Activated T-cell treated with anti-CD3 and anti-CD28 coated beads for 4 hours (primary cell): ENCODE data around the gene NFYB.
"Not testable (repeated sequence)": the region's sequence is repeated elsewhere in the genome, so short reads cannot be mapped to it uniquely, and the experiment has no call there.

Source experiments
- DNase-seq: peaks from one replicate; pipeline ENCODE4 v3.0.0-alpha.2; 2020

Gene NFYB

DNA sequence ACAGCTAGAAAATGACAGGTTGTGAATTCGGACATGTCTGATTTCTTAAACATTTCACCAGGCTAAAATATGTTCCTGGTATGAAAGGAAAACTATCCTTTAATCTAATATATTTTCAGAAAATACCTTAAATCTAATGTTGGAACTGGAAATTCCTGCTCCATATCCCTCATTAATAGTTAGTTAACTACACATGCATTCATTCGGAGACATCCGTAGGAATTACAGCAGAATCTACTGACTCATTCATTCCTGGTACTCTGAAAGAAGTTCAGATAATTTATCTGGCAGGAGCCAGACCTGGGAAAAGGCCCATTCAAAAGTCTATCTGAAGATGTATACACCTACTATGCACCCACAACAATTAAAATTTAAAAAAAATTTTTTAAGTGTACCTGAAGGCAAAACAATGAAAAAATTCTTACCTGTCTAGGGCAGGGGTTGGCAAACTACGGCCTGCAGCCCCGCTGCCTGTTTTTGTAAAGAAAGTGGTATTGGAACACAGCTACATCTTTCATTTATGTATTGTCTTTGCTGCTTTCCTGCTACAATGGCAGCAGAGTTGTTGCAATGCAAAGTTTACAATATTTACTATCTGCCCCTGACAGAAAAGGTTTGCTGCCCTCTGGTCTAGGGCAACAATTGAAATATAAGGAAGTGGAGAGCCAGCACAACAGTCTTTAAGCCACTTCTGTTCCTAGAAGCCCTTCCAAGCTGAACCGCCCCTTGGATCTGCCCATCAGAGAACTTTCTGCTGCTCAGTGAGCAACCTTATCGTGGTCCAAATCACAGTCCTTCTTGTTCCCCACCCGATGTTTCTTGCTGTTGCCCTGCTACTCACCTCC, 17.9 kb upstream of the NFYB start:
- DNase-seq, result no peak

DNA sequence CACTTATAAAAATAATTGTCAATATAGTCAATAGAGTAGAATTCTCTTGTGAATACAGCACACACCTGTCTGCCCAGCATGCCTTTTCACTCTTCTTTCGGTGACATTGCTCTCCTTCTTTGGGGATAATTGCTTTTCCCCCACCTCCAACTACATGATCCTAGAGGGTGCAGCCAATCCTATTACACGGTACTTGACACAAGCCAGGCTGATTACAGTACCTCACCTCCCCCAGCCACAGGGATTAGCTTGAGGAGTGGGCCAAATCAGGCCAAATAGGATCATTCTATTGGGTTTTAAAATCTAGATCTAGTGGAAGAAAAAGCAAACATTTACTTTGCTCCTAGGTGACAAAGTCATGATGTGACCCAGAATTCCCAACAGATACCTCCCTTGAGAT, 16.8 kb upstream of the NFYB start:
- no peak for DNase-seq

DNA sequence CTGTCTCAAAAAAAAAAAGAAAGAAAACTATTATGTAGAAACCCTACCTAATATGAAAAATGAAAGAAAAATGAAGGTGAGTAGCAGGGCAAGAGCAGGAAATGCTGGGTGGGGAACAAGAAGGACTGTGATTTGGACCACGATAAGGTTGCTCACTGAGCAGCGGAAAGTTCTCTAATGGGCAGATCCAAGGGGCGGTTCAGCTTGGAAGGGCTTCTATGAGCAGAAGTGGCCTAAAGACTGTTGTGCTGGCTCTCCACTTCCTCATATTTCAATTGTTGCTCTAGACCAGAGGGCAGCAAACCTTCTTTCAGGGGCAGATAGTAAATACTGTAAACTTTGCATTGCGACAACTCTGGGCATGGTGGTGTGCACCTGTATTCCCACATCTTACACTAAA, 16.3 kb upstream of the NFYB start:
- DNase-seq, result no peak

DNA sequence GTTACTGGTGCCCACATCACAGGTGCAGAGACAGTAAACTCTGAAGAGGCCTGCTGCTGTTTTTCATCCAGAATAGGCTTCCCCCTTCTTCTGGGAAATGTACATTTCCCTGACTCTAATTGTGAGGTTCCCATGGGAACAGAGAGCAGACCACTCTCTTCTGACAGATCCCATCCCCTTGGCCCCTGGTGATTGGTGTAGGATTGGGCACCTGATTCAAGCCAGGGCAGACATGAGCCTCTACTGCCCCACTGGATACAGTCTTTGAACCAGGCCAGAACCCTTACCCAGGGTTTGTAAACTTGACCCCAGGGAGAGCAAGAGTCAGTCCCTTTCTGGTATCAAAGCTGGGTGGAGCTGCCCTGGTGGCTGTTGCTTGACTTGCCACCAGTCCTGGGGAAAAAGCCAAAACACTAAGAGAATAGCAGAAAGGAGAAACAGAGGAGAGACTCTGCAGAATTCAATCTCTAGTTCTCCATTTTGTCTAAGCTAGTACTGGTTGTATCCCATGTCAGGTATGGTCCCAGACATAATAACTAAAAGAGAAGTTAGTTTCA, 14.8 kb upstream of the NFYB start:
- no peak for DNase-seq

DNA sequence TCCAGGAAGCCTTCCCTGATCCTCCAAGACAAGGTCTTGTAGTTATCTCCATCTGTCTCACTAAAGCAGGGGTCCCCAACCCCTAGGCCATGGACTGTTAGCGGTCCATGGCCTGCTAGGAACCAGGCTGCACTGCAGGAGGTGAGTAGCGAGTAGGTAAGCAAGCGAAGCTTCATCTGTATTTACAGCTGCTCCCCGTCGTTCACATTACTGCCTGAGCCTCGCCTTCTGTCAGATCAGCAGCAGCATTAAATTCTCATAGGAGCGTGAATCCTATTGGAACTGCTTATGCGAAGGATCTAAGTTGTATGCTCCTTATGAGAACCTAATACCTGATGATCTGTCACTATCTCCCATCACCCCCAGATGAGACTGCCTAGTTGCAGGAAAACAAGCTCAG, 12.4 kb upstream of the NFYB start:
- no peak for DNase-seq

DNA sequence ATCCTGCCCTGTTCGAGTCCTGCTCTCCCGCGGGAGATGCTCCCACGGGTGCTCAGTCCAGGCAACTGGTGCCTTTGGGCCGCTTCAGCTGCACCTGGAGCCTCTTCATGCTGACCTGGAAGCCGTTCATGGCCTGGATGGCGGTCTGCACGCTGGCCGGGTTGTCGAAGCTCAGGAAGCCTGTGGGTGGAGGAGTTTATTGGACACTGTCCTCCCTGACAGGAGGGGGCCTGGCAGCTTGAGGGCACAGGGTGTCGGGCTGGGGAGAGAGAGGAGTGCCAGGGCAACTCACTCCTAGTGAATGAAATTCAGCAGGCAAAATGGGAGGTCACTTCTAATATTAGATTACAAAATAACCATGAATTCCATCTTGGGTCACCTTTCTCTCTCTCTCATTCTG, 9.3 kb upstream of the NFYB start:
- no peak for DNase-seq

DNA sequence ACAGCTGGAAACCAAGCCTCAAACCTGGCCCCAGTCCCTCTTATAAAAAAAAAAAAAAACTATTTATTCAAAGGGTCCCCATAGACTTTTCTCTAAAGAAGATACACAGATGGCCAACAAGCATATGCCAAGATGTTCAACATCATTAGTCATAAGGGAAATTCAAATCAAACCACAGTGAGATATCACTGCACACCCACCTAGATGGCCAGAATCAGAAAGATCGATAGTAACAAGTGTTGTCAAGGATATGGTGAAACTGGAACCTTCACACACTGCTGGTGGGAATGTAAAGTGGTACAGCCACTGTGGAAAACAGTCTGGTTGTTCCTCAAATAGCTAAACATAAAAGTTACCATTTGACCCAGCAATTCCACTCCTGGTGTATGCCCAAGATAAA, 5.9 kb upstream of the NFYB start:
- DNase-seq, result no peak

DNA sequence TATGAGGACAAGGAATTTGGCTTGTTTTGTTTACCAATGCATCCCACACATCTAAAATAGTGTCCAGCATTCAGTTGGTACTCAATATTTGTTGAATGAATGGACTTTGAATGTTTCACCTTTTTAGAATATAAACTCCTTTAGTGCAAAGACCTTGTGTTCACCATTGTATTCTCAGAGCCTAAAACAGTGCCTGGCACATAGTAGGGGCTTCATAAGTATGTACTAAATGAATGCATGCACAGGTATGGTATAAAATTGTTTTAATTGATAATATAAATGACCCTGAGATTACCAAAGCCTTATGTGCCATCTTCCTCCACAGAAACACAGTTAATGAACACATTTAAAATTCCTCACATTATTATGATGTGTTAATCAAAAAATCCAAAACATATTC, 5.0 kb upstream of the NFYB start:
- no peak for DNase-seq

DNA sequence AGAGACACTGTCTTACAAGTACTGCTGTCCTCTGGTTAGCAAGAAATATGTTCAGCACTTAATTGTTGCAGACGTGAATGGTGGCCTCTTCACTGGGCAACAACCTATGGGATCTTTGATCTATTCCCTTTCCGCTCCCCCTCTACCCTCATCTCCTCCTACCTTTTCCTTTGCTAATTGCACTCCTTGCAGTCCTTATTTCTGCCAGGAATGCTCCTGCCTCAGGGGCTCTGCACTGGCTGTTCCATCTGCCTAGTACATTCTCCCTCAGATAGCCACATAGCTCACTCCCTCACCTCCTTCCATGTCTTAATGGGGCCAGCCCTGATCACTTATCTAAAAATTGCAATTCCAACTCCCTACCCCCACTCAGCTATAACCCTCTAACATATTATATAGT, 4.5 kb upstream of the NFYB start:
- DNase-seq, result no peak

DNA sequence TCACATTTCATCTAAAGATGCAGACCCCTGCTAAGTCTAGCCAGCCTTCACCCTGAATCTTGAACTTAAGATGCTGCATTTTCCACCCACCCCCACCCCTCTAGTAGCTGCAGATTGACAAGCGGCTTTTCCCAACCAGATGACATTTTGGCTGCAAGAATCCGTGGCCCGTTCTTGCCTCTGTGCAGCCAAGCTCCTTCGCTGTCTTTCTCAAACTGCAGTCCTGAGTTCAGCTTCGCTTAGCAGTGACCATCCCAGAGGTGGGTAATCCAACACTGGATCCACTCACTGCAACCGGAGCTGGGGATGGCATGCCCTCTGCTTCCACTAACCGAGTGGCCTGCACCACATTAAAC, 765 bp upstream of the NFYB start:
- no peak for DNase-seq

DNA sequence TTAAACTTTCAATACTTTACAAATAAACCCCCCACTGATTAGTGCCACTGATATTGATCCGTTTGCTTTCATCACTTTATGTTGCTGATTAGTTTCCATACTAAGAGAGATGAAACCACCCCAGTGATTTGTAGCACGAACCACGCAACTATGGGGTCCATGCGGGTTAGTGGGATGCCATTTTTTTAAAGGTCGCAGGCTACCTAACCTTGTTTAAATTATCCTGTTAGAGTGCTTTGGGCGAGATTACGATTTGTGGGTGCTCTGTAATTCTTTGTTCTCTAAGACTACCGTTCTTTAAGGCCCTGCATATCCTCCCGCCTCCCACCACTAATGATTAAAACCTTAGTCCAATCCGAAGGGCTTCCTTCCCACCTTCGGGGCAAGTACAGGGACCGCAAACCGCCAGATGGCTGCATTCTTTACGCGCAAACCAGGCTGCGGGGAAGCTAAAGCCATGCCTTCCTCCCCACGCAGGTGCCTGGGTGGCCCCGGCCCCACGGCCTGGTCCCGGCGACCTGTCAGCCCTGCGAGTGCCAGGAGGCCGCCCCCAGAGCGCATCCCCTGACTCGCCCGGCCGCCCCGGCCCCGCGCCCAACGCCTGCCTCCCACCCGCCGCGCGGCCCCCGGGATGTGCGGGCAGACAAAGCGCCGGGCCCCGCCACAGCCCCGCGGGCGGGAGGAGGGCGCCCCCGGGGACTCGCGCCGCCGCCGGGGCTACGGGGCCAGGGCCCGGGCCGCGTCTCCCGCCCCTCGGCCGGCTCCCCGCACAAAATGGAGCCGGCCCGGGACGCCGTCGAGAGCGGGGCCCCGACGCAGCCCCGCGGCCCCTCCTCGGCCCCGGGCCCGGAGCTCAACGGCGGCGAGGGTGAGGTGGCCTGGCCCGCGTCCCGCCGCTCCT, 759 bp downstream of the NFYB start:
- peak; percentile 16 for DNase-seq

DNA sequence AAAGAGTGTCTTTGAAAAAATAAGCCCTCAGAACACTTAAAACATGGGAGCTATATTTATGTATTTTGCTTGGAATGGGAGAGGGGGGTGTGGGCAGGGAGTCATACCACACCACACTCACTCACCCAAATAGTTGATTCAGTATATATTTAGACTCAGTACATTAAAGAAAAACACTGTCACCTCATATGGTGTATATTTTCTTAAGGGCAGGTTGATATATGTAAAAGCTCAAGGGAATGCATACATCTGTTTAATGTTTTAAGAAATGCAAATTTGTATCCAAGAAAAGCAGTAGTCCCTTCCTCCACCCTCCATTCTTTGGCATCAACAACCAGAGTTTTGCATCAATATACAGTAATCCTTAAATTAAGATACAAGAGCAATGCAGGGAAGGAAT, 1.4 kb downstream of the NFYB start:
- no peak for DNase-seq

DNA sequence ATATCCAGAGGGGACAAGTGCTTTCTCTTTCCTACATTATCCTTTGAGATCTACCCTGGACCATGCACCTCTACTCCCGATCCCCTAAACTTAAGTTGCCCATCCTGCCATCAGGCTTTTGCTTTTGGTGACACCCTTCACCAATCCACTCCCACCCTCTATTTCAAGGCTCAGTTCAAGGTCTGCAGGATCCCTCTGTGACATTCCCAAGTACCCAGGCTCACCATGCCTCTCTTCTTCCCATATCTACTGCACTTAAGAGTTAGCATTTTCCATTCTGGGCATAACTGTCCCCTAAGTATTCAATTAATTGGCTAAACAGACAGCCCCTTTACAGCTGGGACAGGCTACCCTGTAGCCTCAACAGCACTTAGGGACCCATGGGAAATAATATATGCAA, 3.1 kb downstream of the NFYB start:
- DNase-seq, result no peak

DNA sequence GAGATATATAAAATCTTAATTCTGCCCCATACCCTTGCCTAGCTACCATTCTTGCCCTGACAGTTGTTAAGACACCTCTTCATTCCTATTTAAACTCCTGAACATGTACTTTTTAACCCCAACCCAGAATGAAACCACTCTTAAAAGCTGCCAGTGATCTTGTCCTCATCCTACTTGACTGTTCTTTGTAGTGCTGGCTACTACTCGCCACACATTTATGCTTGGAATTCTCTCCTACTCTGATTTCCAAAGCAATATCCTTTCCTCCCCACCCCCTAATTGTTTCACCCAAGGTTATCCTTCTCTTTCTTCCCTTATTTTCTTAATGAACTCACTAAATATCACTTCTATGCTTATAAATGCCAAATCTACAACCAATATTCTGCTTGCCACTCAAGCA, 4.1 kb downstream of the NFYB start:
- DNase-seq, result no peak

DNA sequence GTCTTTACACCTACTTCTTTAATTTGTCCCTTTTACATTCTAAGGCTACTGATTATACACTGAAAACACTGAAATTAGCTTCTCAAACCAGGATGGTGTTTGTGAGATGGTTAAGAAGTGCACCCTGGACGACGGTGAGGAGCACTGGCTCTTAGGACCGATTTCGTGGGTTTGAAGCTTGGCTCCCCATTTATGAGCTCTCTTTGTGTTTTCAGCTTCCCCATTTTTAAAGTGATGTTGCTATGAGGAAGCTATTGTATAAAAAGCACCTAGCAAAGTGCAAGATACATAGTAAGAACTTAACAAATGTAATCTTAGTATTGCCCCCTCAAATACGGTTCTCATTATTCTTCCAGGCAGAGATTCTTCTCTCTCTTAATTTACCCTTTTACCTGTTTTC, 4.7 kb downstream of the NFYB start:
- DNase-seq, result no peak

DNA sequence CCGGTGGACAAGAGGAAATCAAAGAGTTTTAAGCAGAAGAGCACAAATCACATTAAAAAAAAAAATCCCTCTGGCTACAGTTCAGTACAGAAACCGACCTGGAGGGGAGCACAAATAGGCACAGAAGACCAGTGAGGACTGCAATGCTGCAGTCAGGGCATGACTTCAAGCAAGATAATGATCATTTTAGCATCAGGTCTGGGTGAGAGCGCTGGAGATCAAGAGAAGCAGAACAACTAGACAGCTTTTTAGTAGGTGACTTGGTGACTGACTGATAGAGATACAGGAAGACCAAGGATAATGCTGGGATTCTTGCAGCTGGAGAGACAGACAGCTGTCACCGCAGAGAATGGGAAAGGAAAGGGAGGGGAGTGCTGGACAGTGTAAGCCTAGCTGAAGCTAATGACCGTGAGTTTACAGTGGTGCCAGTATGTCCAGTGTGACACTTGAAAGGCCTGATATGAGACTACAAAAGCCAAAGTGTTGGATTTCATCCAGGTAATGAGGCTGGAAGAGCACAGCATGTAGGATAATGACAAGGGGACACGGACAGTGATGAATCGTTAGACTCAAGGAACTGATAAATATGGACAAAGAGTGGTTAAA, 5.6 kb downstream of the NFYB start:
- DNase-seq, result no peak

DNA sequence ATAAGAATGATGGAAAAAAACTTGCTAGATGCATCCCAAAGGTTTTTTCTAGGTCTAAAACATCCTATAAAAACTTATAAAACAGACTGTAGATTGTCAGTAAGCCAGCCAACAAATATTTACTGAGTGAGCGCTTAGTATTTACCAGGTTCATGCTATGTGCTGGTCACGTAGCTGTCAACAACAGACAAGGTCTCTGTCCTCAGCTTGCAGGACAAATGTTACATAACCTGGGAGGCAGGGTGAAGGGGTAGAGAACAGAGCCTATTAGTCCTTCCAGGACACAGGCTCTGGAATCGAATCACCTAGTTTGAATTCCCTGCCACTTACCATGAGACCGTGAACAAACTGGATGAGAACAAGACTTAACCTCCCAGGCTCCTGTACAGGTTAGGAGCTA, 6.4 kb downstream of the NFYB start:
- no peak for DNase-seq

DNA sequence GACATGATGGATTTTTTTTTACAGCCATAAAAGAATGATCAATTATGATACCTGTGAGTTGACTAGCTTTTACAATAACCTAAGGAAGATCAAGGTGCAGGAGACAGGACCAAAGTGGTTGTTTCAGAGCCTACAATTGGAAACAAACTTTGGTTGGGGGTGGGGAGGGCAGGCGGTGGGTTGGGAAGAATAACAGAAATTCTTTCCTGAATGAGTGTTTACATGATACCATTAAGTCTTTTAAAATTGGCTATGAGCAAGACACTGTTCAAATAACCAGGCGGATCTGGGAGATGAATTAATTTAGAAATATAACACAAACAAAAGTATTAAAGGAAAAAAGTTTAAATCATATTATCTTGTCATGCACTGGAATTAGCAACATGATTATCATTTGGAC, 7.2 kb downstream of the NFYB start:
- DNase-seq, result no peak

DNA sequence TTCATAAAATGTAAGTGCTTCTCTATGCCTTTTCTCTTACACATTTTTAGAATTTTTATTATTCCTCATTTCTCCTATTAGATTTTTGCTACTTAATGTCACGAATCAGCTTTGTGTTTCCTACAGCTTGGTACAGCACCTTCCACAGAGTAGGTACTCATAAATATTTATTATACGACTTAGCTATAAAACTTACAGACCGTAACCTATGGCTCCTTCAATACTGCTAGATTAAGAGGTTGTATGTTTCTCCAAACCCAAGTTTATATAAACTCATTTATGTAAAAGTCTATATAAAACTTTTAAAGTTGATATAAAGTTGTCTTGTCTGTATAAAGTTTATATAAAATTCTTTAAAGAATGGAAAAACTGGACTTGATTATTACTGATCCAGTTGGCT, 11.5 kb downstream of the NFYB start:
- no peak for DNase-seq

DNA sequence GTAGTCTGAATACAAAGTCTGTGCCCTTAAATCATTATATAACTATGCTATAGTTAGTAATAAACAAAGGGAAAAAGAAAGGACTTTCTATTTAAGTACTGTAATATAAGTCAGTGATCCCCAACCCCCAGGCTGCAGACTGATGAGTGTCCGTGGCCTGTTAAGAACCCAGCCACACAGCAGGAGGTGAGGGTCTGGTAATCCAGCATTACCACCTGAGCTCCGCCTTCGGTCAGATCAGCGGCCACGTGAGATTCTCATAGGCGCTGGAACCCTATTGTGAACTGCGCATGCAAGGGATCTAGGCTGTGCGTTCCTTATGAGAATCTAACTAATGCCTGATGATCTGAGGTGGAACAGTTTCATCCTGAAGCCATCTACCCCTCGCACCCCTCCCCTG, 15.7 kb downstream of the NFYB start:
- DNase-seq, result no peak

DNA sequence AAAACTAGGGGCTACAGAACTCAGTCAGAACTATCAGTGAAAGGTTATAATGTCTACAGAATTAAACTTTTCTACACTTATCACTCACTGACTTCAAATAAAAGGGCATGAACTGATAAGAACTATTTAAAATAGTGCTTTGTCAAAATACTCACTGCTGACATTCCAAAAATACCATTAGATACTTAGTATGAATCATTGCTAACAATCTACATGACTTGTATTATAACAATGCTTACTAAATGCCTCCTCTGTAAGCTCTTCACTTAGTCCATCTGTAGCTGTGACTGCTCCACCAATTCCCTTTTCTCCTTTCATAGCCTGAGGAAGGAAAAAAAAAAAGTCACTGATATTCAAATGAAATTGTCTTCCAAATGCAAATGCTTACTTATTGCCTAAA, 17.0 kb downstream of the NFYB start:
- DNase-seq, result no peak

DNA sequence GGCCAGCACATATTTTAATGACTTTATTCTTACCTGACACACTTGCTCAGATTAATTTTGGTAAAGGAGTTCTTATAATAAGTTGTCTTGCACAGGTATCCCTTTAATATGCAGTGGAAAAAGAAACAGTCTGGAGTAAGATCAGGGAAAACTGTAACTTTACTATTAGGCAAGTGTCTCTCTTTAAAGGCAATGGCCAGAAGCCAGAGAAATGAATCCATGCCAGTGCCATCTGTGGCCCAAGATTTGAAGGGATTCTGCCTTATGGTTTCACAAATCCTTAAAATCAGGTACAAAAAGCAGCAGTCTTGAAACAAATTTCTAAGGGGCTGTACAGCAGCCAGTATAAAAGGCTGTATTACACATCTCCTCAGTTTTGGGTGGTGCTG, 22.4 kb downstream of the NFYB start:
- DNase-seq, result no peak

DNA sequence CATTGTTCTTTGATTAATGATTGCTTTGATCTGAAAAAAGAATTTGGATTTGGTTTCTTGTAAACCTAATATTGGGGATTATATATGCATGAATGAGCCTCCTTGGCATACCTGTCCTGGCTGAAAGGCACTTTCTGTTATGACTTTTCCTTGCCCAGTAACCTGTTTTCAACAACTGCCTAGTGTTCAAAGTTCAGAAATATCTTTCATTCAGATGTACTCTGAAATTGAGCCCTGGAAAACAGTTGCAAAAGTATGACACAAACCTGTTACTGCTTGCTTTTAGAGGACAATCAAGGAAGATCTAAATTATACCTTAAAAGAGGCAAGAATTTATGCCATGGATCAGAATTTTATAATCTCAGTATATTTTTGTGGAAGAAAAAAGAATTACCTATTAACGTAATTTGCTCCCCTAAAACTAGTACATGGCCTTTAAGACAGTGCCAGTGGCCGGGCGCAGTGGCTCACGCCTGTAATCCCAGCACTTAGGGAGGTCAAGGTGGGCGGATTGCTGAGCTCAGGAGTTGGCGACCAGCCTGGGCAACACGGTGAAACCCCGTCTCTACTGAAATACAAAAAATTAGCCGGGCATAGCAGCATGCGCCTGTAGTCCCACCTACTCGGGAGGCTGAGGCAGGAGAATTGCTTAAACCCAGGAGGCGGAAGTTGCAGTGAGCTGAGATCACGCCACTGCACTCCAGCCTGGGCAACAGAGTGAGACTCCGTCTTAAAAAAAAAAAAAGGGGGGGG, 23.0 kb downstream of the NFYB start:
- not testable (repeated sequence) for DNase-seq
